Liver (tissue), 9 donors: ENCODE data around the gene GRID1. TPM values are rescaled to one million over a fixed set of nuclear protein-coding genes. Genes with fewer than 3 reads are reported as not detected.

Experiments used
- DNase-seq: peaks from one replicate; pipeline ENCODE4 v3.0.0-alpha.2; 2017; ENCODE audit warnings: low spot score
- H3K27ac ChIP-seq, 2 donors: one replicate each; pipeline ENCODE4 v1.7.0; 2013; ENCODE audit warnings: inconsistent platforms in 2 of 2, low read length in 2 of 2, control low read depth in 1 of 2, low read depth in 1 of 2, mild to moderate bottlenecking in 1 of 2
- H3K27me3 ChIP-seq, 4 donors: one replicate each; pipeline versions ENCODE4 v1.6.1 to v1.7.0; 2013; ENCODE audit warnings: low read length in 3 of 4, inconsistent platforms in 1 of 4, mild to moderate bottlenecking in 1 of 4, moderate library complexity in 1 of 4; ENCODE audit not compliant: control insufficient read depth in 4 of 4, insufficient read depth in 4 of 4
- H3K36me3 ChIP-seq, 4 donors: one replicate each; pipeline versions ENCODE4 v1.6.1 to v1.7.0; 2013; ENCODE audit warnings: low read length in 3 of 4, mild to moderate bottlenecking in 3 of 4, low read depth in 1 of 4, moderate library complexity in 1 of 4; ENCODE audit not compliant: control insufficient read depth in 4 of 4, insufficient read depth in 3 of 4
- H3K4me1 ChIP-seq, 4 donors: one replicate each; pipeline versions ENCODE4 v1.6.1 to v1.7.0; 2013; ENCODE audit warnings: low read length in 3 of 4, mild to moderate bottlenecking in 3 of 4, moderate library complexity in 1 of 4; ENCODE audit not compliant: control insufficient read depth in 4 of 4, insufficient read depth in 4 of 4
- H3K4me3 ChIP-seq, 3 donors: one replicate each; pipeline versions ENCODE4 v1.6.1 to v1.7.0; 2013; ENCODE audit warnings: low read length in 3 of 3, control low read depth in 1 of 3, low read depth in 1 of 3, mild to moderate bottlenecking in 1 of 3
- H3K9ac ChIP-seq, 2 donors: one replicate each; pipeline ENCODE4 v1.7.0; 2013; ENCODE audit warnings: low read length in 2 of 2, mild to moderate bottlenecking in 2 of 2, moderate library complexity in 2 of 2, control low read depth in 1 of 2, low read depth in 1 of 2
- H3K9me3 ChIP-seq, 4 donors: one replicate each; pipeline versions ENCODE4 v1.6.1 to v1.7.0; 2013; ENCODE audit warnings: low read length in 3 of 4; ENCODE audit not compliant: control insufficient read depth in 4 of 4
- CTCF ChIP-seq: fragments of 150-350 bp; IDR thresholded peaks from 2 replicates; pipeline ENCODE4 v1.5.1; 2017; ENCODE audit warnings: improper control_type of control experiment, low read depth, low read length; ENCODE audit not compliant: missing input control
- FOXA2 ChIP-seq: IDR thresholded peaks from 2 replicates; pipeline ENCODE4 v1.6.1; 2016; ENCODE audit warnings: antibody characterized with exemption
- GABPA ChIP-seq, 2 donors: IDR thresholded peaks in 1 of 2; conservative IDR thresholded peaks in 1 of 2; 2 replicates each; pipeline ENCODE4 v1.6.1; 2016; ENCODE audit warnings: antibody characterized with exemption in 2 of 2, mild to moderate bottlenecking in 1 of 2, moderate library complexity in 1 of 2
- HNF4A ChIP-seq, 2 donors: conservative IDR thresholded peaks; 2 replicates each; pipeline ENCODE4 v1.6.1; 2016; ENCODE audit warnings: antibody characterized with exemption in 2 of 2, mild to moderate bottlenecking in 2 of 2
- HNF4G ChIP-seq: IDR thresholded peaks from 2 replicates; pipeline ENCODE4 v1.6.1; 2016; ENCODE audit warnings: antibody characterized with exemption
- MAX ChIP-seq: IDR thresholded peaks from 2 replicates; pipeline ENCODE4 v1.6.1; 2016; ENCODE audit warnings: antibody characterized with exemption
- NR2F2 ChIP-seq: IDR thresholded peaks from 2 replicates; pipeline ENCODE4 v1.6.1; 2016; ENCODE audit warnings: antibody characterized with exemption
- RAD21 ChIP-seq, 2 donors: IDR thresholded peaks; 2 replicates each; pipeline ENCODE4 v1.6.1; 2016; ENCODE audit warnings: antibody characterized with exemption in 2 of 2, mild to moderate bottlenecking in 2 of 2
- RXRA ChIP-seq, 2 donors: IDR thresholded peaks; 2 replicates each; pipeline ENCODE4 v1.6.1; 2017 to 2018; ENCODE audit warnings: antibody characterized with exemption in 2 of 2, mild to moderate bottlenecking in 1 of 2
- TAF1 ChIP-seq: conservative IDR thresholded peaks from 2 replicates; pipeline ENCODE4 v1.6.1; 2016; ENCODE audit warnings: antibody characterized with exemption, mild to moderate bottlenecking
- ZBTB33 ChIP-seq: IDR thresholded peaks from 2 replicates; pipeline ENCODE4 v1.6.1; 2016; ENCODE audit warnings: antibody characterized with exemption
- WGBS: extraction: QIAGEN DNeasy Blood & Tissue Kit; methylation state at CpG from one replicate; pipeline ENCODE4 v1.1.7; 2013; 5-methylcytosine and 5-hydroxymethylcytosine counted together
- polyA plus RNA-seq, 2 donors: library from polyadenylated mRNA; stranded (reverse) in 1 of 2; unstranded in 1 of 2; fragments of 200-250 nt in 1 of 2; fragments of >200 nt in 1 of 2; fragmentation: Nextera tagmentation in 1 of 2; extraction: Ambion mirVana in 1 of 2; gene quantifications; one replicate each; pipeline versions ENCODE4 v1.2.1 to v1.2.3, GENCODE V29; 2013 to 2015
- total RNA-seq, 2 donors: library from RNA; depleted of rRNA; stranded (reverse); fragments of >200 nt; gene quantifications; one replicate each; pipeline ENCODE4 v1.2.3, GENCODE V29; 2014
- donor health status: healthy.
- donor health status: healthy.
- donor health status: healthy.
- donor health status: healthy.
- donor health status: healthy.

GRID1 gene
- total and polyA plus RNA-seq, 4 donors = 0.09 to 0.17 (median 0.14) TPM; not detected in 1

GRCh38 chr10:85622425-85622824 is 744.2 kb downstream of the GRID1 start:
- Histone ChIP-seq H3K36me3 (no peaks in the 10 kb centered on the region), H3K9me3 (no peaks in the 10 kb centered on the region), H3K4me3 (no peak overlapping the region), H3K4me1 (no peaks in the 10 kb centered on the region), H3K9ac (no peak overlapping the region), H3K27me3 (no peaks in the 10 kb centered on the region), H3K27ac (no peak overlapping the region)
- TF ChIP-seq RXRA (IDR thresholded peaks at IDR 0.05) (no peak), HNF4A (conservative IDR thresholded peaks at IDR 0.05) (no peak), GABPA (IDR thresholded peaks at IDR 0.05 in 1 of 2, conservative IDR thresholded peaks at IDR 0.05 in 1 of 2) (no peak), RAD21 (IDR thresholded peaks at IDR 0.05) (no peak), CTCF (no peak), MAX (no peak), TAF1 (no peak), HNF4G (no peak), ZBTB33 (no peak), NR2F2 (no peak)
- 80% methylated on average over 3 of the region's 3 CpGs for WGBS
- no peak for DNase-seq

GRCh38 chr10:85621562-85621961 is 745.0 kb downstream of the GRID1 start:
- no peak for DNase-seq
- Histone ChIP-seq H3K4me3 (no peak overlapping the region), H3K27ac (no peak overlapping the region), H3K36me3 (no peaks in the 10 kb centered on the region), H3K9ac (no peak overlapping the region), H3K9me3 (no peaks in the 10 kb centered on the region), H3K4me1 (no peaks in the 10 kb centered on the region), H3K27me3 (no peaks in the 10 kb centered on the region)
- 30% methylated on average over 2 of the region's 2 CpGs for WGBS
- TF ChIP-seq HNF4A (conservative IDR thresholded peaks at IDR 0.05) (no peak), FOXA2 (no peak), ZBTB33 (no peak)

GRCh38 chr10:85620807-85621206 is 745.8 kb downstream of the GRID1 start:
- Histone ChIP-seq H3K9me3 (no peaks in the 10 kb centered on the region), H3K36me3 (no peaks in the 10 kb centered on the region), H3K27me3 (no peaks in the 10 kb centered on the region), H3K9ac (no peak overlapping the region), H3K4me3 (no peak overlapping the region), H3K4me1 (no peaks in the 10 kb centered on the region), H3K27ac (no peak overlapping the region)
- 89% methylated on average over 3 of the region's 3 CpGs for WGBS
- no peak for DNase-seq
- TF ChIP-seq HNF4G (no peak), MAX (no peak)
